RWPE1 (cell line): ENCODE results near the gene ERICH6.

Experiments
- CTCF ChIA-PET: fragments of 350-600 bp; sonication (Branson Sonifier 250); formaldehyde crosslinking; extraction: SDS; loops from one replicate; lab custom pipeline; 2021; lab: Yijun Ruan, JAX
- POLR2A ChIA-PET: fragments of 400-600 bp; formaldehyde crosslinking; extraction: SDS; loops from one replicate; lab custom pipeline; 2020; ENCODE audit warnings: antibody characterized with exemption; ENCODE audit not compliant: low non-redundant PET; lab: Yijun Ruan, JAX
- DNase-seq: peaks from one replicate; pipeline ENCODE4 v3.0.0; 2012; ENCODE audit warnings: low spot score
- H3K27ac ChIP-seq: fragments of 450-650 bp; 2 replicates; pipeline ENCODE4 v1.5.1; 2017
- CTCF ChIP-seq: fragments of 450-650 bp; conservative IDR thresholded peaks from 2 replicates; pipeline ENCODE4 v1.5.1; 2017; ENCODE audit warnings: low read depth, mild to moderate bottlenecking

The ERICH6 gene

GRCh38 chr3:150741497-150742140 is 37.9 kb upstream of the ERICH6 start:
- no peak overlapping the region for H3K27ac ChIP-seq
- TF ChIP-seq CTCF, result no peak
- ChIA-PET CTCF (no interaction called here), POLR2A (no interaction called here)
- DNase-seq, result no peak

- no peak for TF ChIP-seq CTCF
- no peak for DNase-seq
- ChIA-PET CTCF (no interaction called here), POLR2A (no interaction called here)
- no peak overlapping the region for H3K27ac ChIP-seq
These were observed 37.2 kb upstream of the ERICH6 start for GRCh38 chr3:150740733-150741496.

GRCh38 chr3:150739877-150740645 is 36.3 kb upstream of the ERICH6 start:
- CTCF ChIA-PET, result no interaction called here
- POLR2A ChIA-PET, result no interaction called here
- TF ChIP-seq CTCF, result no peak
- no peak for DNase-seq
- no peak overlapping the region for H3K27ac ChIP-seq

- ChIA-PET POLR2A (no interaction called here), CTCF (no interaction called here)
- no peak for DNase-seq
- TF ChIP-seq CTCF, result no peak
- H3K27ac ChIP-seq, result no peak overlapping the region
These were observed 35.6 kb upstream of the ERICH6 start for GRCh38 chr3:150739200-150739863.

DNA sequence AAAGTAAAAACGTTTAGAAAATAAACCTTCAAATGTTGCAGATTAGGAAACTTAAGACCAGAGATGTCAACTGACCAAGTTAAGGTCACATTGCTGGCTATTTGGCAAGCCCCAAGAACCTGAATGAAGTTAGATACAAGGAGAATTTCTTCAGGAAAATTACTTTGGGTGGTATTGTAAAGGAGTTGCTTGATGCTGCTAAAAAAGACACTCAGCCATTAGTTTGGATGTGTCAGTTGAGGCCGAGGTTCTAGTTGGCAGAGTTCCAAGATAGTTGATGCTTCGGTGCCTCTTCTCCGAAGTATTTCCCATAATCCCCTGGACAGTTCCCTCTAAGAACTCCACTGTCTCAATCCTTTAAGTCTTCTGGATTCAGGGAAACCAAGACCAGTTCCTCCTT is 35.0 kb upstream of the ERICH6 start:
- H3K27ac ChIP-seq, result no peak overlapping the region
- no peak for TF ChIP-seq CTCF
- ChIA-PET CTCF (interaction anchor here (0.6 kb wide), 1 partner anchor 1034 kb away, joined by 5 read pairs; no protein-coding TSS in a partner anchor), POLR2A (no interaction called here)
- no peak for DNase-seq
